HepG2 (cell line): ENCODE measurements around the gene GNG7. TPM values are rescaled to one million over a fixed set of nuclear protein-coding genes. Genes with fewer than 3 reads are reported as not detected.

Source experiments
- GTF3A ChIP-seq: sonication (generic); formaldehyde crosslinking; conservative IDR thresholded peaks from 2 replicates; pipeline ENCODE4 v1.4.0; 2020; ENCODE audit warnings: mild to moderate bottlenecking, missing genetic modification reagents
- MLX ChIP-seq: IDR thresholded peaks from 2 replicates; pipeline ENCODE4 v1.6.1; 2016
- NFIB ChIP-seq: sonication (generic); formaldehyde crosslinking; IDR thresholded peaks from 2 replicates; pipeline ENCODE4 v1.9.0; 2021; ENCODE audit warnings: missing genetic modification reagents, mild to moderate bottlenecking, borderline replicate concordance
- NR1H2 ChIP-seq: sonication (generic); formaldehyde crosslinking; IDR thresholded peaks from 2 replicates; pipeline ENCODE4 v1.8.1; 2022; ENCODE audit warnings: low read depth, missing genetic modification reagents, borderline replicate concordance
- RAD21 ChIP-seq: fragments of 450-650 bp; formaldehyde crosslinking; IDR thresholded peaks from 2 replicates; pipeline ENCODE4 v1.5.0; 2020; ENCODE audit warnings: mild to moderate bottlenecking
- RAD51 ChIP-seq: fragments of 450-650 bp; IDR thresholded peaks from 2 replicates; pipeline ENCODE4 v1.6.1; 2016; ENCODE audit warnings: borderline replicate concordance
- SP1 ChIP-seq, 2 experiments: fragments of 450-650 bp in 1 of 2; sonication (generic) in 1 of 2; formaldehyde crosslinking in 1 of 2; IDR thresholded peaks; 2 replicates each; pipeline versions ENCODE4 v1.4.0 to v1.6.1; 2016 to 2020; ENCODE audit warnings: missing genetic modification reagents in 1 of 2
- ZBTB44 ChIP-seq: sonication (generic); formaldehyde crosslinking; IDR thresholded peaks from 2 replicates; pipeline ENCODE4 v1.4.0; 2020; ENCODE audit warnings: missing genetic modification reagents
- ZNF280D ChIP-seq: sonication (generic); formaldehyde crosslinking; IDR thresholded peaks from 2 replicates; pipeline ENCODE4 v1.5.1; 2020; ENCODE audit warnings: mild to moderate bottlenecking, missing genetic modification reagents
- ZNF558 ChIP-seq: sonication (generic); formaldehyde crosslinking; IDR thresholded peaks from 2 replicates; pipeline ENCODE4 v1.9.0; 2022; ENCODE audit warnings: mild to moderate bottlenecking, missing genetic modification reagents, borderline replicate concordance
- ZNF639 ChIP-seq: conservative IDR thresholded peaks from 2 replicates; pipeline ENCODE4 v1.6.1; 2018; ENCODE audit warnings: missing genetic modification reagents
- ZNF646 ChIP-seq: sonication (generic); formaldehyde crosslinking; IDR thresholded peaks from 2 replicates; pipeline ENCODE4 v1.9.0; 2021; ENCODE audit warnings: mild to moderate bottlenecking, missing genetic modification reagents
- polyA plus RNA-seq, 8 experiments: library from polyadenylated mRNA; depleted of rRNA in 3 of 8; stranded (reverse) in 7 of 8; unstranded in 1 of 8; fragments of >200 nt; fragmentation: Illumina TruSeq in 4 of 8; extraction: Trizol in 4 of 8; gene quantifications; 2 replicates each; pipeline versions ENCODE4 v1.2.1 to v1.2.3, GENCODE V29; 2011 to 2016; ENCODE audit warnings: low read depth in 4 of 8, missing spikeins in 1 of 8, mixed read lengths in 1 of 8; ENCODE audit not compliant: insufficient read depth in 1 of 8
- total RNA-seq, 5 experiments: library from RNA; depleted of rRNA; stranded (reverse); fragments of >200 nt; fragmentation: Illumina TruSeq; extraction: Trizol; gene quantifications; 2 replicates each; pipeline ENCODE4 v1.2.3, GENCODE V29; 2016; ENCODE audit warnings: low read depth in 1 of 5

GNG7 gene
- total and polyA plus RNA-seq, 2 of the 13 experiments (the other 11 are each of a cell fraction or from before 2014, with no cell fraction given), result 1.4 to 3.3 TPM

- no peak for TF ChIP-seq ZNF639 (CRISPR knock-in tag)
- no peak for TF ChIP-seq RAD51
- TF ChIP-seq ZNF558 (CRISPR knock-in tag), result no peak
- TF ChIP-seq GTF3A, result no peak
- TF ChIP-seq ZNF646 (CRISPR knock-in tag), result no peak
- no peak for TF ChIP-seq NR1H2 (CRISPR knock-in tag)
- TF ChIP-seq ZBTB44 (CRISPR knock-in tag), result no peak
- TF ChIP-seq NFIB (CRISPR knock-in tag), result no peak
- no peak for TF ChIP-seq MLX (CRISPR knock-in tag)
- no peak for TF ChIP-seq ZNF280D (CRISPR knock-in tag)
- TF ChIP-seq RAD21, result no peak
- TF ChIP-seq SP1 (IDR thresholded peaks at IDR 0.05), result no peak
- TF ChIP-seq SP1 (CRISPR knock-in tag; IDR thresholded peaks at IDR 0.05), result no peak
Measured at GRCh38 chr19:2529473-2529918, 173.0 kb downstream of the GNG7 start (continued).
